T-helper 2 cell (primary cell): ENCODE results near the gene KCTD15.

Source experiments
- DNase-seq, 5 experiments: peaks; one replicate each; pipeline versions ENCODE4 v3.0.0 to v3.0.0-alpha.2; 2012 to 2022
- total RNA-seq, 2 donors: gene quantifications; one replicate each; lab custom pipeline; 2026; lab: John Stamatoyannopoulos, UW

Gene KCTD15
- 7.1 to 8.4 reads per million in 2 donors for total RNA-seq

GRCh38 chr19:33796164-33796875 is at the start of gene KCTD15:
Gene KCTD15, plus strand, starts transcription at chr19:33796870. Its CDS starts 3,585 bp downstream, at chr19:33800455.
- peak in 1 of 5 experiments; percentile 39 for DNase-seq

- no peak for DNase-seq
Measured at GRCh38 chr19:33747273-33747672, 49.4 kb upstream of the KCTD15 start.

- no peak for DNase-seq
Measured at GRCh38 chr19:33748231-33748630, 48.4 kb upstream of the KCTD15 start.

DNA sequence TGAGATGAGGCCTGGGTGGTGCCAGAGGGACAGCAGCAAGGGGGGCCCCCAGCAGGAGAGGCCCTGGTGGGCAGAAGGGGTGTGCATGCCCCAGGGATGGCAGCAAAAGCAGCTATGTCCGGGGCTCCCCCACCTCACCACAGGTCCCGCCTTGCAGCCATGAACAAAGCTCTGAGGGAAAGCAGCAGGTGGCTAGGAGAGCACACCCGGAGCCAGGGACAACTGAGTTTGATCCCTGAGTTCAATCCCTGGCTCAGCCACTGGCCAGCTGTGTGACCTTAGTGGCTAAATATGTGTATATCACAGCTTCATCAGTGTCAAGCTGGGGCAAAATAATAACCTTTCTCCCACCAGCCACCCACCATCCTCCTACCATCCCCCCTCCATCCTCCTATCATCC is 47.7 kb upstream of the KCTD15 start:
- no peak for DNase-seq

- DNase-seq = no peak
Measured at GRCh38 chr19:33749619-33750175, 47.0 kb upstream of the KCTD15 start.

DNA sequence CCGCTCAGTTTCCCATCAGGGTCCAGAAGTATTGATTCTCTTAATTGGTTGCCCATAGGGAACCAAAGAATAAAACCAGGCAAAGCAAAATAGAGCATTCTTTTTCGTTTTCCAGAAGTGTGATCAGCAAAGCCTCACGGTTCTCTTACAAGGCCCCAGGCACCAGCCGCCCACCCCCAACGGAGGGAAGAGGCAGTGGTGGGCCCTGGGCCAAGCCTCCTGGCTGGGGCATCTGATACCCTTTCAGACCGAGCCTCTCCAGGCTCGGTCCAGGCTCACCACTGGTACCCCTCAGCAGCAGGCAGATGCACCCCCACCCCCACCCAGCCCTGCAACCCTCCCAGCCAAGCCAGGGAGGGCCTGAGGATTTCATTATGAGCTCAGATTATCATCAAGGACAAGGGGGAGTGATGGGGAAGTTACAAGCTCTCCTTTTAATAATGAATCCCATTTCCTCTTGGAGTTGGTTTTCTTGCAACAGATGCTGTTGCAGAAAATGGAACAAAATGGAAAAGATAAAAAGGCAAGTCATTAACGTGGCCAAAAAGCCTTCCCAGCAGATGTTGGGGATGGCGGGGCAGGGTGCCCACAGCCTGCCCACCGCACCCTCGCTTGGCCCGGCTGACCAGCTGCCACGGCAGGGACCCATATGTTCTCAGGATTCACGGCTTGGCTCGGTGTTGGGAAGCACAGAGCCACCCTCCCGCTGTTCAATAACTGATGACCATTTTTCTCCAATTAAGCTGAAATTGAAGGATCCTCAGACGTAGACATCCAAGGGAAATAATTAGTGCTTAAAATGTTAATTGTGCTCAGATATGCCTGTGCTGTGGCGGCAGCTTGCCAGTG is 45.9 kb upstream of the KCTD15 start:
- DNase-seq = no peak

DNA sequence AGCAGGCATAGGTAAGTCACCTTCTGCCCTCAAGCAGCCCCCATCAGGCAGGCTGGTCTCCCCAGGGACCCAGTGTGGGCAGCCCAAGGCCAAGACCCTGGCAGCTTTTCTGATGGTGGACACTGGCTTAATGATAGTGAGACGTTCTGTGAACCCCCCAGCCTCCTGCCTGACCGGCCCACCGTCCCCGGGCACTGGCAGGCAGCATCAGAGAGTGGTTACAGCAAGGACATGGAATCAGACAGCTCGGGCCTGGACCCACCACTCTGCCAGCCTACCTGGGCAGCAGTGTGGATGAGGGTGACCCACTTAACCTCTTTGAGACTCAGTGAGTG is 45.3 kb upstream of the KCTD15 start:
- DNase-seq = no peak

GRCh38 chr19:33752018-33752800 is 44.5 kb upstream of the KCTD15 start:
- no peak for DNase-seq

- DNase-seq = no peak
Measured at GRCh38 chr19:33752945-33753344, 43.7 kb upstream of the KCTD15 start.

GRCh38 chr19:33754361-33754760 is 42.3 kb upstream of the KCTD15 start:
- DNase-seq = no peak

DNA sequence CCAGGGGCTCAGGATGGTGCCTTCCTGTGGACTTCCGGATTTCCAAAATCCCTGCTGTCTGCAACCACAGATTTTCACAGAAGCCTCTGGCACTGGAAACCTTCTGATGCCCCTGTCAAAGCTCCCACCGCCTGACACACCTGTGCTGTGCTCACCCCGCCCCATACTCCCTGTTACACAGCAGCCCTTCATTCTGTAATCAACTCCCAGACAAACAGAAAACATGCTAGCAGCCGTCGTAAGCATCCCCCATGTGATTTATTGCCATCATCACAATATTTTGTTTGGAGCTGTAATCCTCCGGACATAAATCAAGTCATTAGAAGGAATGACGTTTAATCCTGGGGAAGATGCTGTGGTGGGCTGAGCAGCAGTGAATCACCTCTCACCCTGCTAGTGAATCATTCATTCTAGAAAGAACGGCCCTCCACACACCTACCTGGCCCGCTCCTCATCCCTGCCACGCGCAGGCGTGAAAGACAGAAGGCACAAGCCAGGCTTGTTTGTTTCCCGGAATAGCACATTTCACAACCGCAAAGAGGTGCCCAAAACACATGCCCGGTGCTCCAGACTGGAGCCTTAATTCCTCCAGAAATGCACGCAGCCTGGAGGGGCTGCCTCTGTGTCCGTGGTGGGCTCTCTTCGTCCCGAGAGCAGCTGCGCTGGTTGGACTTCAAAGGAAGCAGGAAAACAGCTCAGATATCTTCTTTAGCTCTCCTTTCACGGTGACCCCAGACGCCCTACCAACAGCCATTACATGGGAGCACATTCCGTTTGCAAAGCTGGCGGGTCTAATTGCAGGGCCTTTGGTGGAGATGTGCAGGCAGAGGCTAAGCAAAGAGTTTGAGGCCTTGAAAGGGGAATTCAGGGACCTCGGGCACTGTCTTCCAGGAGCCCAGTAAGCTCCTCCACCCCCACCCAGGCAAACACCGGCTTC is 41.3 kb upstream of the KCTD15 start:
- no peak for DNase-seq

DNA sequence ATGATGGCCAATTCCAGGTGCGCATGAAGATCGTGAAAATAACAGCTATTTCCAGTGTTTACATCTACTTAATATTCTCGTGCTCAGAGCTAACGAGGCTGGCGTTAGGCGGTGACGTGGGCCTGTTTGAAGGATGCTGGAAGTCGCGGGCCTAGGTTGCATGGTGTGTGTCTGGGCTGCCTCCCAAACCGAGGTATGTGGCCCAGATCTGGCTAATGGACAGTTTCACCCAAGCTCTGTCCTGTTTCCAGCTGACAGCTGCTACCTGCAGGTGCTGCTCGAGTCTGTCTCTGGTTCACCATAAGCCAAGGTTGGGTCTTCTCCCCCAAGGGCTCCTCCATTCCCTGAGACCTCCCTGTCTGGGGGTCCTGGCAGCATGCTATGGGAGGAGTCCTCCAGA is 40.5 kb upstream of the KCTD15 start:
- DNase-seq = no peak

DNA sequence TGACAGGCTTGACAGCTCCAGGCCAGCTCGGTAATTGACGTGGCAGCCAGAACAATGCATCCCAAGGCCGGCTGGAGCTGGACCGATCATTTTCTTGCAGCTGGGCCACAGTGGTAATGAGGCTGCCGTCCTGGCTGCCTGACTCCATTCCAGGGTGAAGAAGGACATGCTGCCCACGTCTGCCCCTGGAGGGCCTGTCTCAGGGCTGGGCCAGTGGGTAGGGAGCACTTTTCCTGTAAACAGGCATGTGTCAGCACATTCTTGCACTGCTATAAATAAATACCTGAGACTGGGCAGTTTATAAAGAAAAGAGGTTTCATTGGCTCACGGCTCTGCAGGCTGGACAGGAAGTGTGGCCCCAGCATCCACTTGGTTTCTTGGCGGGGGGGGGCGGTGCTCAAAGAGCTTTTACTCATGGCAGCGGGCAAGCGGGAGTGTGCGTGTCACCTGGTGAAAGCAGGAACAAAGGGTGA is 38.1 kb upstream of the KCTD15 start:
- no peak for DNase-seq

DNA sequence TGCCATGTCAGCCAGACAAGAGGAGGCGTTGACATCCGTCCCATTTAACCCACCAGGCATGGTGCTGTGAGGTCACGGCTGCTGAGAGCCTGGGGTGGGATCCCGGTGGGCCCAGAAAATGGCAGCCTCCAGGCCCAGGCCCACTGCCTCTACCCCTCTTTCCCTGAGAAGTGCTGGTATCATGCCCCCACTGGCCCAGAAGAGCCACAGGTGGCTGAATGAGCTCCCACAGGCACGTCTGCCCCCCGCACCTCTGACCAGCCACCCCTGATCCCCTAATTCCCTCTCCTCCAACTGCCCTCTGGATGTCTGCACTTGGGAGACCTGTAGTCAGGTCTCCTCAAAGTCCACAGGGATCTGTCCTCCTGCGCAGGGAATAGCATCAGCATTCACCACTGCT is 37.3 kb upstream of the KCTD15 start:
- no peak for DNase-seq

DNA sequence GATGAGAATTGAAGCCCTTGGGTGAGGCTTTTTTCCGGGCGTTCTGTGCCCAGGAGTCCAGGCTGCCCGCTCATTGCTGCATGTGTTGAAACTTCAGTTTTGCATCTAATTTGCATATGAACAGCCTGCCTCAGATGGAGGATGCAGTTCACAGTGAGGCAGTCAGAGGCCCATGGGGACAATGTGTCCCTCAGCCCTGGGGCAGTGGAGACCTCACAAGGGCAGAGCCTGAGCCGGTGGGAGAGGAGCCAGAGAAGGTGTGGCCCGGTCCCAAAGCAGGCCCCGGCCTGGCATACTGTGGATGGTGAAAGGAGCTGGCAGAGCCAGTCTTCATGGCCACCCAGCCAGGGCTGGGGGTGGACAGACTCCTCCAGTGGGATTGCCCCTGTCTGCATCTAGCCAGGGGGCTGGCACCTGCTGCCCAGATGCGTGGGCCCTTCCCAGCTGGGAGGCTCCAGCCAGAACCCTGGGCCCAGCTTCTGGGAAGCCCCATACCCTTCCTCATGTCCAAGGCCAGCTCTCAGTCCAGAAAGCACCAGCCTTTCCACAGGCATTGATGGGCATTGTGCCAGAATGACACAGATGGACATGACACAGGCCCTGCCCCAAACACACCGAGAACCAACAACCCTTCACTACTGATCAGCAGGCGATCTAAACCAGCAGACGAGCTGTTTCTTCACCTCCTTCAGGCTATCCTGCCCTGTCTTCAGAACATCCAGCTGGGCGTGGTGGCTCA is 32.9 kb upstream of the KCTD15 start:
- DNase-seq = no peak

DNA sequence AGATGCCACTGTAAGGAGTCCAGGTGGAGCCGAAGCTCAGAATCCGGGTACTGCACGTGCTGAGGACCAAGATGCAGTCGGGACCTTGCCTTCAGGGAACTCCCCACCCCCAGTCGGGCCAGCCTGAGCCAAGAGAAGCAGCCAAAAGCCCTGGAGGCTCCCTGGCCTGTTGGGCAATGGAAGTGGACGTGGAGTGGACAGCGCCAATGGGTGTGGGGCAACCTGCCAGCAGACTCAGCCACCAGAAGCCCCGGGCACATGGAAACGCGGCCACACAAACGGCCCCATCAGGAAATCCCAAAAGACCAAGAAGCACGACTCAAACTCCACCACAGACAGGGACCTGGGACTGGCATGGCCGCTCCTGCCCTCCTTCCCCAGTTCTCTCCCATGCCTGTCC is 30.0 kb upstream of the KCTD15 start:
- DNase-seq = no peak

- peak in 1 of 5 experiments; percentile 8 for DNase-seq
Measured at GRCh38 chr19:33767898-33768413, 28.7 kb upstream of the KCTD15 start.

GRCh38 chr19:33769208-33769607 is 27.5 kb upstream of the KCTD15 start:
- DNase-seq = no peak

GRCh38 chr19:33770107-33770506 is 26.6 kb upstream of the KCTD15 start:
- DNase-seq = no peak

GRCh38 chr19:33771384-33772101 is 25.1 kb upstream of the KCTD15 start:
- DNase-seq = peak; percentile 22 to 58 (median 50)
